ENCODE measurements around the gene PLS3. TPM values are rescaled to one million over a fixed set of nuclear protein-coding genes. Genes with fewer than 3 reads are reported as not detected.
A peak's percentile ranks its signal among the peaks of the same experiment; 100 is the strongest.

The PLS3 gene
- total and polyA plus RNA-seq, 2 donors (not counting 3 experiments of a cell fraction or from before 2014, with no cell fraction given) = 120 to 329 TPM

GRCh38 chrX:115565888-115566287, 4.9 kb downstream of the PLS3 start:
- Histone ChIP-seq H2AFZ (ENCODE audit: low read depth, low read length) (no peak overlapping the region), H4K20me1 (replicated peaks; ENCODE audit: control insufficient read depth, extremely low read depth, insufficient read depth, low read length) (no peaks in the 10 kb centered on the region), H3K9me3 (replicated peaks; ENCODE audit: control insufficient read depth, insufficient read depth, low read length) (no peaks in the 10 kb centered on the region), H3K27ac (ENCODE audit: insufficient read depth, low read depth, low read length) (no peak overlapping the region), H3K36me3 (ENCODE audit: control insufficient read depth in 2 of 2, extremely low read depth in 1 of 2, insufficient read depth in 2 of 2, low read length in 2 of 2) (no peaks in the 10 kb centered on the region), H3K9me1 (replicated peaks; ENCODE audit: control insufficient read depth, extremely low read depth, insufficient read depth, low read length) (no peaks in the 10 kb centered on the region), H3K4me3 (replicated peaks in 1 of 3; ENCODE audit: insufficient read depth in 1 of 3, low read depth in 1 of 3, low read length in 3 of 3) (no peak overlapping the region), H3K79me2 (ENCODE audit: control insufficient read depth, insufficient read depth, low read length) (peaks cover 84% of the 10 kb centered on the region), H3K4me2 (ENCODE audit: insufficient read depth, low read length) (no peak overlapping the region), H3K27me3 (ENCODE audit: control insufficient read depth in 2 of 2, insufficient read depth in 2 of 2, low read length in 2 of 2) (no peaks in the 10 kb centered on the region), H3K4me1 (ENCODE audit: control insufficient read depth, extremely low read depth, insufficient read depth, low read length) (peaks cover 27% of the 10 kb centered on the region), H3K9ac (replicated peaks; ENCODE audit: extremely low read depth, insufficient read depth, low read length) (no peak overlapping the region)
- FAIRE-seq (peak; percentile 52), DNase-seq (ENCODE audit: low read depth, low spot score) (no peak)
- no TSS peak for BruUV-seq (replicated peaks)
- dilution Hi-C loops (cut with MboI; ENCODE audit: extremely low pct_ligation_motif_present, low sequenced_read_pairs) (no loop called here), intact Hi-C loops (cut with micrococcal nuclease) (no loop called here)
- TF ChIP-seq JUN (IDR thresholded peaks at IDR 0.05; ENCODE audit: borderline replicate concordance, insufficient read depth, insufficient read length, low read depth) (no peak), POLR2AphosphoS5 (IDR thresholded peaks at IDR 0.05; ENCODE audit: insufficient read depth, low read depth, low read length) (no peak), FOS (IDR thresholded peaks at IDR 0.05; ENCODE audit: borderline replicate concordance, insufficient read depth, low read length) (no peak), MAX (IDR thresholded peaks at IDR 0.05; ENCODE audit: insufficient read depth, insufficient read length) (no peak), MYC (IDR thresholded peaks at IDR 0.05; ENCODE audit: low read depth, low read length) (no peak), GATA2 (IDR thresholded peaks at IDR 0.05; ENCODE audit: insufficient read depth, insufficient read length, low read depth, low read length) (no peak)
- CTCF ChIA-PET = no interaction called here
- POLR2A ChIA-PET = no interaction called here

- dilution Hi-C loops (cut with MboI; ENCODE audit: extremely low pct_ligation_motif_present, low sequenced_read_pairs) = no loop called here
- peak; percentile 60 for FAIRE-seq
- peaks cover 71% of the 10 kb centered on the region for H3K79me2 ChIP-seq (ENCODE audit: control insufficient read depth, insufficient read depth, low read length)
These were observed 10.7 kb downstream of the PLS3 start for GRCh38 chrX:115571712-115572111.

More at GRCh38 chrX:115571712-115572111, 10.7 kb downstream of the PLS3 start:
- BruUV-seq (replicated peaks) = no TSS peak
- no peak overlapping the region for H3K4me3 ChIP-seq (replicated peaks in 1 of 3; ENCODE audit: insufficient read depth in 1 of 3, low read depth in 1 of 3, low read length in 3 of 3)
- H4K20me1 ChIP-seq (replicated peaks; ENCODE audit: control insufficient read depth, extremely low read depth, insufficient read depth, low read length) = no peaks in the 10 kb centered on the region
- ChIA-PET CTCF (interaction anchor here (0.8 to 1.3 kb wide), 2 partner anchors 8 to 10 kb away, joined by 3 to 5 read pairs; partner anchors contain the start of gene PLS3), POLR2A (no interaction called here)
- peaks cover 0 to 3% of the 10 kb centered on the region in 2 experiments for H3K36me3 ChIP-seq (ENCODE audit: control insufficient read depth in 2 of 2, extremely low read depth in 1 of 2, insufficient read depth in 2 of 2, low read length in 2 of 2)
- H3K27ac ChIP-seq (ENCODE audit: insufficient read depth, low read depth, low read length) = peak overlapping the region; percentile 59
- DNase-seq (ENCODE audit: low read depth, low spot score) = peak; percentile 46
- H3K4me1 ChIP-seq (ENCODE audit: control insufficient read depth, extremely low read depth, insufficient read depth, low read length) = peaks cover 11% of the 10 kb centered on the region
- peak overlapping the region; percentile 16 for H3K9ac ChIP-seq (replicated peaks; ENCODE audit: extremely low read depth, insufficient read depth, low read length)
- TF ChIP-seq MAX (IDR thresholded peaks at IDR 0.05; ENCODE audit: insufficient read depth, insufficient read length) (no peak), GATA2 (IDR thresholded peaks at IDR 0.05; ENCODE audit: insufficient read depth, insufficient read length, low read depth, low read length) (no peak), POLR2AphosphoS5 (IDR thresholded peaks at IDR 0.05; ENCODE audit: insufficient read depth, low read depth, low read length) (no peak), MYC (IDR thresholded peaks at IDR 0.05; ENCODE audit: low read depth, low read length) (no peak), FOS (IDR thresholded peaks at IDR 0.05; ENCODE audit: borderline replicate concordance, insufficient read depth, low read length) (peak; percentile 43), JUN (IDR thresholded peaks at IDR 0.05; ENCODE audit: borderline replicate concordance, insufficient read depth, insufficient read length, low read depth) (peak; percentile 24)
- H2AFZ ChIP-seq (ENCODE audit: low read depth, low read length) = no peak overlapping the region
- intact Hi-C loops (cut with micrococcal nuclease) = no loop called here
- peak overlapping the region; percentile 36 for H3K4me2 ChIP-seq (ENCODE audit: insufficient read depth, low read length)
- no peaks in the 10 kb centered on the region for H3K27me3 ChIP-seq (ENCODE audit: control insufficient read depth in 2 of 2, insufficient read depth in 2 of 2, low read length in 2 of 2)
- no peaks in the 10 kb centered on the region for H3K9me1 ChIP-seq (replicated peaks; ENCODE audit: control insufficient read depth, extremely low read depth, insufficient read depth, low read length)
- H3K9me3 ChIP-seq (replicated peaks; ENCODE audit: control insufficient read depth, insufficient read depth, low read length) = no peaks in the 10 kb centered on the region
